ENCODE measurements around the gene DCLRE1A.

DNA sequence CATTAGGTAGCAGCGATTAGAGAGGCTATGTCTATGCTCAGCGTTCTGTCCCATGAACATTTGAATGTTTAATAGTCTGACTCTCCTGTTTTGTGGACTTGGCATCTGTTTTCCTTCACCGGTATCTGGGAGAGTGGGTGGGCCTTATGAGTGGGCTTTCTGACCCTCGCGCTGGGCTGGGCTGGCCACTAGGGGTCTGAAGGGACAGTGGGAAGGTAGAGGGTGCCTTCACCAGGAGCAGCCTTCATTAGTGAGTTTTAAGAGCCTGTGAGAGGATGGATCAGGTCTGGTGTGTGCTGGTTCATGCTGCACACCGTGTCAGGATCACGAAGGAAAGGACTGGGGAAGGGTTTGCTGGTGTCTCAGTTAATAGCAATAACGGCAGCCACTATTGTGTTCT is 33.4 kb downstream of the DCLRE1A start:
- TF ChIP-seq, protein P1, sequence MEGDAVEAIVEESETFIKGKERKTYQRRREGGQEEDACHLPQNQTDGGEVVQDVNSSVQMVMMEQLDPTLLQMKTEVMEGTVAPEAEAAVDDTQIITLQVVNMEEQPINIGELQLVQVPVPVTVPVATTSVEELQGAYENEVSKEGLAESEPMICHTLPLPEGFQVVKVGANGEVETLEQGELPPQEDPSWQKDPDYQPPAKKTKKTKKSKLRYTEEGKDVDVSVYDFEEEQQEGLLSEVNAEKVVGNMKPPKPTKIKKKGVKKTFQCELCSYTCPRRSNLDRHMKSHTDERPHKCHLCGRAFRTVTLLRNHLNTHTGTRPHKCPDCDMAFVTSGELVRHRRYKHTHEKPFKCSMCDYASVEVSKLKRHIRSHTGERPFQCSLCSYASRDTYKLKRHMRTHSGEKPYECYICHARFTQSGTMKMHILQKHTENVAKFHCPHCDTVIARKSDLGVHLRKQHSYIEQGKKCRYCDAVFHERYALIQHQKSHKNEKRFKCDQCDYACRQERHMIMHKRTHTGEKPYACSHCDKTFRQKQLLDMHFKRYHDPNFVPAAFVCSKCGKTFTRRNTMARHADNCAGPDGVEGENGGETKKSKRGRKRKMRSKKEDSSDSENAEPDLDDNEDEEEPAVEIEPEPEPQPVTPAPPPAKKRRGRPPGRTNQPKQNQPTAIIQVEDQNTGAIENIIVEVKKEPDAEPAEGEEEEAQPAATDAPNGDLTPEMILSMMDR (IDR thresholded peaks at IDR 0.05) = no peak
- TF ChIP-seq POLR2A (IDR thresholded peaks at IDR 0.05) = no peak
- no peak for TF ChIP-seq EP300 (IDR thresholded peaks at IDR 0.05)
- TF ChIP-seq POLR2AphosphoS5 (IDR thresholded peaks at IDR 0.05) = no peak

Data from sigmoid colon (tissue), 4 donors.